ENCODE measurements around the gene KCNT2.

GRCh38 chr1:196527919-196528318 is 80.3 kb downstream of the KCNT2 start:
- no peak for TF ChIP-seq CTCF (IDR thresholded peaks at IDR 0.05)
- no peak for TF ChIP-seq POLR2AphosphoS5 (IDR thresholded peaks at IDR 0.05)
